NCI-H345 treated with DMSO at 0.1 percent for 48 hours (cell line): ENCODE results near the gene FASTK.

ENCODE experiments used
- DNase-seq: peaks from one replicate; lab custom pipeline; 2025; ENCODE audit not compliant: unreplicated experiment; lab: John Stamatoyannopoulos, UW

FASTK gene

GRCh38 chr7:151083071-151083823 is 2.6 kb upstream of the FASTK start, which contains the start of gene TMUB1:
Gene TMUB1, minus strand, starts transcription at chr7:151083493. Its CDS starts 930 bp downstream, at chr7:151082563.
- peak; percentile 56 for DNase-seq

- DNase-seq, result no peak
Measured at GRCh38 chr7:151082141-151083070, 1.8 kb upstream of the FASTK start.

- no peak for DNase-seq
Measured at GRCh38 chr7:151081170-151082101, 827 bp upstream of the FASTK start.

DNA sequence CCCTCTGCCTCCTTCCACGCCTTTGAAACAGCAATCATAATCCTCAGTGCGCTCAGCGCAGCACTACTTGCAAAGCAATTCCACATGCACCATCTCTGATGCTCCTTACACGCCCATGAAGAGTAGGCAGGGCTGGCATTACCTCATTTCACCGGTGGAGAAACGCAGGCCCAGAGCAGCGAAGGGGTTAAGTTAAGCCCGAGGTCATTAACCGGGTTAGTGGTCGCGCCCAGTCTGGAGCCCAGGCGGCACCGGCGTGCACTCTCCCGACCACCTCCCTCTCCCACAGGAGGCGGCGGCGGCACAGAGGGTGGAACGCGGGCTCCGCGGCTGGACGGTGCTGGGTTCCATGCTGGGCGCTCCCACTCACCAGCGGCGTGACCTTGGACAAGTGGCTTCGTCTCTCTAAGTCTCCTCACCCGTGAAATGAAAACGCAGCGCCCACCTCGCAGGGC is 515 bp downstream of the FASTK start:
- DNase-seq, result no peak

- DNase-seq, result no peak
Measured at GRCh38 chr7:151079199-151079910, 1.3 kb downstream of the FASTK start.

- DNase-seq, result no peak
Measured at GRCh38 chr7:151078233-151079040, 2.2 kb downstream of the FASTK start.

- no peak for DNase-seq
Measured at GRCh38 chr7:151077705-151078232, 2.8 kb downstream of the FASTK start.

DNA sequence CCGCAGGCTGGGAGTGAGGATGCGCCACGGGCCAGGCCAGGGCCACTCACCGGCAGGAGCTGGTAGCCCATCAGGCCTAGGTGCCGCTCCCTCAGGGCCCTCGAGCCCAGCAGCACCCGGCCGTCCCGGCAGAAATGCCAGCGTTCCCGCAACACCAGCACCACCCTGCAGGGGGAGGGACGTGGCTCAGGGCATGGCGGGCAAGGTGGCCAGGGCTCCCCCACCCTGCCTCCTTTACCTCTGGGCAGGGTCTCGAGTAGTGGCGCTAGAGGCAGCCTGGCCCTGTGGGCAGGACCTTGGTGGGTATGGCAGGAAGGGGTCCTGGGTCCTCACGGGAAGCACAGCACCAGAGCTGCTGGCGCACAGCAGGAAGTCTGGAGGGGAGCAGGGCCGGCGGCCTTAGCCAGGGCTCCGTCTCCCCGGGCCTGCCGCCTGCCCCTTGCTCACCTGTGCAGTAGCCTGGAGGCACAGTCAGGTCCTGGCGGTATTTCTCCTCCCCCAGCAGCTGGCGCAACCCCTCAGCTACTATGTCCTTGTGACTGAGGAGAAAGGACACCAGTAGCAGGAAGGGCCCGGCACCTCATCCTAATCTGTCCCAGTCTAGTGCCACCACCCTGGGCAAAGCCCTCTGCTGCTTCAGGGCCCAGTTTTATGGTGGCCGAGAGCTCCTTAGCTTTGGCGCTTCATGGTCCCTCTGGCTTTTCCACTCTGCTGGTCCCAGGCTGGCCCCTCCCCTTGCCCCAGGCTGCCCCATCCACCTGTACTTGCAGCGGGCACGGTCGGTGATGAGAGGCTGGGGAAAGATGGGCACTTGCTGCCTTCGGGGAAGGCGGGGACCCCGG is 3.5 kb downstream of the FASTK start:
- no peak for DNase-seq

DNA sequence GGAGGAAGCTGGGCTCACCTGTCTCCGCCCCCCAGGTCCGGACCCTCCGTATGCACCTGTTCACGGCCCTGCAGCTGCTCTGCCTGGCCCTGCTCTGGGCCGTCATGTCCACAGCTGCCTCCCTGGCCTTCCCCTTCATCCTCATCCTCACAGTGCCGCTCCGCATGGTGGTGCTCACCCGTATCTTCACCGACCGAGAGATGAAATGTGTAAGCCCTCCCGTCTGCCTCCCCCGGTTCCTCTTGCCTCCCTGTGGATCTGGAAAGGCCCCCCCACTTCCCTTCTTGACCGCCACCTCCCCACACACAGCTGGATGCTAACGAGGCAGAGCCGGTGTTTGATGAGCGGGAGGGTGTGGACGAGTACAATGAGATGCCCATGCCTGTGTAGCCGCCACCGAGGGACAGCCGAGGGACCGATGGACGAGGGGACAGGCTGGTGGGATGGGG is 4.6 kb downstream of the FASTK start:
- DNase-seq, result no peak

- DNase-seq, result no peak
Measured at GRCh38 chr7:151075662-151075971, 5.0 kb downstream of the FASTK start.

DNA sequence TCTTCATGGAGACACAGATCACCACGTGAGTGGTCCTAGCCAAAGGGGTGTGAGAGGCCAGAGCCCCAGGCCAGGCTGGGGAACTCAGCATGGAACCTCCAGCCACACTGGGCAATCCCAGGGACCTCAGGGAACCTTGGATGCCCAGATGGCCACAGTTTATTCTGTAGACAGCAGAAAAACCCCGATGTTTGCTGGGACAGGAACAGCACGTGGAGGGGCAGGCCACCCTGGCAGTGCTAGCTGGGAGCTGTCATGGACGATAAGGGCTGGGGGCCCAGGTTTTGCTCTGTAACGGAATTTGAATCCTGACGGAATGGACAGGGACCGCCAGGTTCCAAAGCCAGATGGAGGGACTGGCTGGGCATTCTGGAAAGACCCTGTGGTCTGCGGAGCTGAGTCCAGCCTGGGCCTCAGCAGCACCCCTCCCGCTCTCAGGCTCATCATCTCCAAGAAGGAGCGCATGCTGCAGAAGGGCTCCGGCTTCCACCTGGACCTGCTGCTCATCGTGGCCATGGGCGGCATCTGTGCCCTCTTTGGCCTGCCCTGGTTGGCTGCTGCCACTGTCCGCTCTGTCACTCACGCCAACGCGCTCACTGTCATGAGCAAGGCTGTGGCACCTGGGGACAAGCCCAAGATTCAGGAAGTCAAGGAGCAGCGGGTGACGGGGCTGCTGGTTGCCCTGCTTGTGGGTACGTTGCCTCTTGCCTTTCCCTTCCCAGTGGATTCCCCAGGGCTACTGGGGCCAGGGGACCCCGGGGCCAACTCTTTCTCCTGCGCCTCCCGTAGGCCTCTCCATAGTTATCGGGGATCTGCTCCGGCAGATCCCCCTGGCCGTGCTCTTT is 5.6 kb downstream of the FASTK start:
- DNase-seq, result no peak

GRCh38 chr7:151073990-151074389 is 6.6 kb downstream of the FASTK start:
- DNase-seq, result no peak

DNA sequence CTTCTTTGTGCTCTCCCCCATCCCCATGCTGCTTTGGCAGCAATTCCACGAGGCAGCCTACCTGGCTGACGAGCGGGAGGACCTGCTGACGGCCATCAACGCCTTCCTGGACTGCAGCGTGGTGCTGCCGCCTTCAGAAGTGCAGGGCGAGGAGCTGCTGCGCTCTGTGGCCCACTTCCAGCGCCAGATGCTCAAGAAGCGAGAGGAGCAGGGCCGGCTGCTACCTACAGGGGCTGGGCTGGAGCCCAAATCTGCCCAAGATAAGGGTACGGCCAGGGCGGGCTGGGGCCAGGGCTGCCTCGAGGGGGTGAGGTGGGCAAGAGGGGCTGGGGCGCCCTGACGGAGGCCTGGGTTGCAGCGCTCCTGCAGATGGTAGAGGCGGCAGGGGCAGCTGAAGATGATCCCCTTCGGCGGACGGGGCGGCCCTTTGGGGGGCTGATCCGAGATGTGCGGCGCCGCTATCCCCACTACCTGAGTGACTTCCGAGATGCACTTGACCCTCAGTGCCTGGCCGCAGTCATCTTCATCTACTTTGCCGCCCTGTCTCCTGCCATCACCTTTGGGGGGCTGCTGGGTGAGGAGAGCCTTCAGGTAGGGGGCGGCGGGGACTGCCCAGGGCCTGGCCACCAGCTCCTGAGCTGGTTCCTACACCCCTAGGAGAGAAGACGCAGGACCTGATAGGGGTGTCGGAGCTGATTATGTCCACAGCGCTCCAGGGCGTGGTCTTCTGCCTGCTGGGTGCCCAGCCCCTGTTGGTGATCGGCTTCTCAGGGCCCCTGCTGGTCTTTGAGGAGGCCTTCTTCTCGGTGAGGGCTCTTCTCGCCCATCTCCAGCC is 9.4 kb downstream of the FASTK start:
- DNase-seq, result no peak

GRCh38 chr7:151070574-151070960 is 10.0 kb downstream of the FASTK start:
- no peak for DNase-seq

DNA sequence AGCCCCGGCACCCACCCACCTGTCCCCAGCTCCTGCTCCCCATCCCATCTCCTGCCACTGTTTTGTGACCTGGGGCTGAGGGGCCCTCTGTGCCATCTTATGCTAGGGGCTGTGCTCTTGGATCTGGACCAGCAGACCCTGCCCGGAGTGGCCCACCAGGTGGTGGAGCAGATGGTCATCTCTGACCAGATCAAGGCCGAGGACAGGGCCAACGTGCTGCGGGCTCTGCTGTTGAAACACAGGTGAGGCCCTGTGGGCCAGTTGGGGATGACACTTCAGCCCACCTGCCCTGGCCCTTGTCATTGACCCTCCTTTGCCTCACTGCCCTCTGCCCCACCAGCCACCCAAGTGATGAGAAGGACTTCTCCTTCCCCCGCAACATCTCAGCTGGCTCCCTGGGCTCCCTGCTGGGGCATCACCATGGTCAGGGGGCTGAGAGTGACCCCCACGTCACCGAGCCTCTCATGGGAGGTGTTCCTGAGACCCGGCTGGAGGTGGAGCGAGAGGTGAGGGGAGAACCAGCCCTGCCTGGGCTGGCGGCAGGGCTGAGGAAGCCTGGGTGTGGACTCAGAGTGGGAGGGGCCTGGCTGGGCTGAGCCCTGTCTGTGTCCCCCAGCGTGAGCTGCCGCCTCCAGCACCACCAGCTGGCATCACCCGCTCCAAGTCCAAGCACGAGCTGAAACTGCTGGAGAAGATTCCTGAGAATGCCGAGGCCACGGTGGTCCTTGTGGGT is 10.6 kb downstream of the FASTK start:
- no peak for DNase-seq
